H1 (cell line): Measurements from ENCODE around the gene CTSH. TPM values are rescaled to one million over a fixed set of nuclear protein-coding genes. Genes with fewer than 3 reads are reported as not detected.
A peak's percentile ranks its signal among the peaks of the same experiment; 100 is the strongest.

Source experiments
- BACH1 ChIP-seq: IDR thresholded peaks from 2 replicates; pipeline ENCODE4 v1.6.1; 2012; ENCODE audit warnings: low read length, improper control_type of control experiment
- GABPA ChIP-seq: IDR thresholded peaks from 2 replicates; pipeline ENCODE4 v1.6.1; 2011; ENCODE audit warnings: mild to moderate bottlenecking, low read length, moderate library complexity, borderline replicate concordance; ENCODE audit not compliant: insufficient read depth
- POLR2AphosphoS5 ChIP-seq: IDR thresholded peaks from 2 replicates; pipeline ENCODE4 v1.6.1; 2011; ENCODE audit warnings: low read depth, low read length
- polyA plus RNA-seq, 7 experiments: library from polyadenylated mRNA; depleted of rRNA in 3 of 7; stranded (reverse) in 5 of 7; unstranded in 2 of 7; fragments of >200 nt in 5 of 7; fragments of 200-250 nt in 2 of 7; gene quantifications; 1 replicate in 5 of 7; 2 replicates in 1 of 7; 4 replicates in 1 of 7; pipeline versions ENCODE4 v1.2.1 to v1.2.3, GENCODE V29; 2011 to 2013; ENCODE audit warnings: missing spikeins in 2 of 7, mixed read lengths in 2 of 7
- total RNA-seq: library from RNA; stranded (reverse); fragmentation: NEBNext Ultra II Directional; extraction: Animal tissue kit (Norgen Biotek cat#: 25700); gene quantifications from 2 replicates; pipeline ENCODE4 v1.2.1, GENCODE V29; 2021
- TF ChIP-seq, protein P1 (sequence below): IDR thresholded peaks from 2 replicates; pipeline ENCODE4 v1.6.1; 2011; ENCODE audit warnings: low read length, improper control_type of control experiment
- TF ChIP-seq, protein P2 (sequence below): IDR thresholded peaks from 2 replicates; pipeline ENCODE4 v1.6.1; 2012; ENCODE audit warnings: inconsistent platforms

CTSH gene
- total and polyA plus RNA-seq, 2 of the 8 experiments (the other 6 are each of a cell fraction or from before 2014, with no cell fraction given), result 34.0 to 36.8 TPM

DNA sequence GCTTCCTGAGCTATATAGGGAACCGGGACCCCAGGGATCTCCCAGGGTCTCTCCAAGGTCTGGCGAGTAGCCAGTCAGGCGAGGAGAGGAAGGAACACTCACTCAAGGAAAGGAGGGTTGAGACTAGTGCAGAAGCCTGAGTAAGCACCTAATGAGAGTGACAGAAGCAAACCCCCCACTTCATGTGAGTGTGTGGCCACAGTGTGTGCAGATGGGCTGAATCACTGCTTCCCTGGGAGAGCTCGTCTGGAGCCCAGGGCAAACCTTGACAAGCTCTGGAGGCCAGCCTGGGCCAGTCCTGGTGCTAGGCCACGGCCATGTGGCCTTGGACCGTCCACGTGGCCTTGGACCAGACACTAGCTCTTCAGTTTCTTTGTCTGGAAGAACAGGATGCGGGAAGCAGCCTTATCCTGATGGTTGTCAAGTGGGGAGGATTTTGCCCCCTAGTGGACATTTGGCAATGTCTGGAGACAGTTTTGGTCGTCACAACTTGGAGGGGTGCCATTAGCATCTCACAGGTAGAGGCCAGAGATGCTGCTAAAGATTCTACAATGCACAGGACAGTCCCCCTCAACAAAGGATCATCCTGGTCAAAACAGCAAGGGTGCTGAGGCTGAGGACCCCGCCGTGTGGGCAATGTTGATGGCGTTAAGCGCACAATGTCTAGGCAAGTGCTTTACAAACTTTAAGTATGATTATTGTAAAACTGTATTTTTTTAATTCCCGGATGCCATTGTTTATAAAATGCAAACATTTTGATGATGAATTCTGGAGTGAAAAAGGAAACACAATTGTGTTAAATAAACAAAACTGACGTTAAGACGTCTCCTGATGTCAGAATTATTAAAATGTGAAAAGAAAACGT is 34.8 kb upstream of the CTSH start (continued):
- TF ChIP-seq GABPA (no peak), POLR2AphosphoS5 (no peak), BACH1 (no peak)
- TF ChIP-seq, protein P1, sequence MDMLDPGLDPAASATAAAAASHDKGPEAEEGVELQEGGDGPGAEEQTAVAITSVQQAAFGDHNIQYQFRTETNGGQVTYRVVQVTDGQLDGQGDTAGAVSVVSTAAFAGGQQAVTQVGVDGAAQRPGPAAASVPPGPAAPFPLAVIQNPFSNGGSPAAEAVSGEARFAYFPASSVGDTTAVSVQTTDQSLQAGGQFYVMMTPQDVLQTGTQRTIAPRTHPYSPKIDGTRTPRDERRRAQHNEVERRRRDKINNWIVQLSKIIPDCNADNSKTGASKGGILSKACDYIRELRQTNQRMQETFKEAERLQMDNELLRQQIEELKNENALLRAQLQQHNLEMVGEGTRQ, result peak; percentile 55; the same call in 1 of the 2 replicates
- TF ChIP-seq, protein P2, sequence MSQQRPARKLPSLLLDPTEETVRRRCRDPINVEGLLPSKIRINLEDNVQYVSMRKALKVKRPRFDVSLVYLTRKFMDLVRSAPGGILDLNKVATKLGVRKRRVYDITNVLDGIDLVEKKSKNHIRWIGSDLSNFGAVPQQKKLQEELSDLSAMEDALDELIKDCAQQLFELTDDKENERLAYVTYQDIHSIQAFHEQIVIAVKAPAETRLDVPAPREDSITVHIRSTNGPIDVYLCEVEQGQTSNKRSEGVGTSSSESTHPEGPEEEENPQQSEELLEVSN, result peak; percentile 87
